ENCODE data around the gene GALNT15.

GALNT15 gene

DNA sequence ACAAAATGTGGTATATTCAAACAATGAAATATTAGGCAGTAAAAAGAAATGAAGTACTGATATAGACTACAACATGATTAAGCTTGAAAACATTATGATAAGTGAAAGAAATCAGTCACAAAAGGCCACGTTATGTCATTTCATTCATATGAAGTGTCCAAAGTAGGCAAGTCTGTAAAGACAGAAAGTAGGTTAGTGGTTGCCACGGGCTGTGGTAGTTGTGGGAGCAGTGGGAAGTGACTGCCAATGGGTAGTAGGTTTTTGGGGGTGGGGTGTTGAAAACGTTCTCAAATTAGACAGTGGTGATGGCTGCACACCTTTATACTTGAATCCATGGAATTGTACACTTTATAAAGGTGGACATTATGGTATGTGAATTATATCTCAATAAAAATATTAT lies 12.1 kb downstream of the GALNT15 start:
- in situ Hi-C loops (cut with MboI; ENCODE audit: low sequenced_read_pairs), result no loop called here

DNA sequence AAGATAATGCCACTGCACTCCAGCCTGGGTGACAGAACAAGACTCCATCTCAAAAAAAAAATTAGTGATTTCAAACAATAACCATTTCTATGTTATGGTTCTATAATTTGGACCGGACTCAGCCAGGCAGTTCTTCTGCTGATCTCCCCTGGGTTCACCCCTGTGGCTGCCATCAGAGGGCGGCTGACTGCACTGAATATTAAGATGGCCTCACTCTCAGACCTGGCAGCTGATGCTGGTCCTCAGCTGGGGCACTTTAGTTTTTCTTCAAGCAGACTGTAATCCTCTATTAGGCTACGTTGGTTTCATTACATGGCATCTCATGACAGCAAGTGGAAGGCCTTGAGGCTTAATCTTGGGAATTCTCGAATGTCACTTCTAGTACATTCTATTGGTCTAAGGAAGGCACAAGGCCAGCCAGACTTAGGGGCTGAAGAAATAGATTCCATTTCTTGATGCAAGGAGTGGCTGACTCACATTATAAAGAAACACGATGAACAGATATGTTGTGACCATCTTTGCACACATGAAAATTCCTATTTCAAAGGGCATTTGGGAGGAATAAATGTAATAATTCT lies 12.8 kb downstream of the GALNT15 start:
- in situ Hi-C loops (cut with MboI; ENCODE audit: low sequenced_read_pairs), result no loop called here

DNA sequence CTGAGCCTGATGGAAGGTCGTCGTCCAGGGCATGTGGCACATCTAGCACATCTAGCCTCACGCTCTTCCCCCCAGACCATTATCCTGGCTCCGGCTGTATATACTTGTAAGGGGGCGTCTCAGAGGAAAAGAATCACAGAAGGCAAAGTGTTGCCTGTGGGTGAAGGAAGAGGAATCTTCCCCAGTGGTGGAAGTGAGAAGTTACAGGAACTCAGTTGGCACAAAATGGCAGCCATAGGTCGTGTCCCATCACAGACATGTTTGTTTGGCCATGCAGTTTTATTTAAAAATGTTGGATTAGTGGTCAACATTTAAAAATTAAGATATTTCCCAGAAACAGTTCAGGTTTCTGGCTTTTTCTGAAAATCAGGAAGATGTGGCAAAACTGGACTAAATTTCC lies 13.6 kb downstream of the GALNT15 start:
- in situ Hi-C loops (cut with MboI; ENCODE audit: low sequenced_read_pairs), result no loop called here

DNA sequence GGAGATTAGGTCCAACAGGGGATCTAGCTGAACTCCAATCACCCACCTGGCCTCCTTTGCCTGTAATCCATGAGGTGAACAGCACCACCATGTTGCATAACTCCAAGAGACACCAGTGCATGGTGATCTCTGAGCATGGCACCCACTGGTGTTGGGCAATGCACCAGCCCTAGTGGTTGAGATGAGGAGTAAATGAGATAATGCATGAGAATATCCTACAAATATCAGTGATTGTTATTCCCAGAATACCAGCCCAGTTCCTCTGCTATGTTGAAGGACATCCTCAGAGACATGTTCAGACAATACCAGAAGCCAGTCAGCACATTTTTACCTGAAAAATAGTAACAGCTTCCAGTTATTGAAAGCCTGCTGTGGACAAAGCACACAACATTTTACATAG lies 14.7 kb downstream of the GALNT15 start:
- in situ Hi-C loops (cut with MboI; ENCODE audit: low sequenced_read_pairs), result no loop called here

DNA sequence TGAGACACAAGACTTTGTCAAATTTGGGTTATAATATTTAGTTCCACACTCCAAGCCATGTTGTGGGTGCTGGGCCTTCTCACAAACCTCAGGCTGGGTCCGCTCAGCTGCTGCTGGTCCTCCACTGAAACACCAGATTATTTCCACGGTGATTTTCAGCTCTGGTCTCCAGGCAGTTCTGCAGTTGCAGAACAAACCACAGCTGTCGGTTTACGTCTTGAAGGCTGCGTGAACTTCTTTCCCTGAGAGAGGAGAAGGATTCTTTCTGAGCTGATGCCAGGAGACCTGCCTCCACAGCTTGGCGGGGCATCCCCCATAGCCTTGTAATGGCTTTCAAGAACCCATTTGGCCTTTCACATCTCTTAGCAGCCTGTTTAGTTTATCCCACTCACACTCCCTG lies 16.2 kb downstream of the GALNT15 start:
- in situ Hi-C loops (cut with MboI; ENCODE audit: low sequenced_read_pairs), result no loop called here

DNA sequence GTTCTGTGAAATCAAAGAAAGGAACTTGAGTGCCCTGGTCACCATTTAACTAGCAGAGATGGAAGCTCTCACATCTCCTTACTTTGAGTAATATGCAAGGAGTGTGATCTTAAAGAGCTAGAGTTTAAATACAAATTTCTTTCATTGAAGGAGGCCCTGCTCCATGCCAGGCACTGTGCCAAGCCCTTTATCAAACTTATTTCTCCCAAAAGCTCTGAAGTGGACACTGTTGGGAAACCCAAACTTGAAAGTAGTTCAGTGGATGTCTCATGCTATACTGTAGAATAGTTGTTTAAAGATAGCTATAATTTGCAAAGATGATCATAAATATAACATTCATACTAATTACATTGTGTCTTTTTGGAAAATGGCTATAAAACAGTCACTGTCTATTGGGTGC lies 17.1 kb downstream of the GALNT15 start:
- in situ Hi-C loops (cut with MboI; ENCODE audit: low sequenced_read_pairs), result no loop called here

DNA sequence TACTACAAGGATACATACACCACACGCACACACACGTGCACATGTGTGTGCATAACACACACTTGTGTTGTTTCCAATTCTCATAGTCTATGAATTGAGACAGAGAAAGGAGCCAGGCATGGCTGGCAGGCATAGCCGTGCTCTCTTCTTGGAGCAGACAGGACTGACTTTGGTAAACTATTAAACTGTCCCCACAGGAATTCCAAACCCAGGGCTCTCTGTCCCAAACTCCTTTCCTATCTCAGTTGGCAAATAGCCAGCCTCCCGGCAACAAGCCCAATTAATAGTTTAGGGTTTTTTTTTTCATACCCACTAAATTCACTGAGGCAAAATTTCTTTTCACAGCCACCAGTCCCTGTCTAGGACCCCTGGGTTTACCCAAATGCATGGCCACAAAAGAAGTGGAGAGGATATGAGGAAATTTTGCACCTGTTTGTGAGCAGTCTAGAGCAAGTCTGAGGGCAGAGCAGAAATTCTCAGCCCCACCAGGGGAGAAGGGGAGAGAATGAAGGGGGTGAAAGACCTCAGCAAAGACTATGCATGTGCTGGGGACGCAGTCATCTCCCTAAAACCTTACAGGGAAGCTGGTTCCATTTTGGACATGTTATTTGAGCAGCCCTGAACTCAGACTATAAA lies 17.8 kb downstream of the GALNT15 start:
- in situ Hi-C loops (cut with MboI; ENCODE audit: low sequenced_read_pairs), result no loop called here

DNA sequence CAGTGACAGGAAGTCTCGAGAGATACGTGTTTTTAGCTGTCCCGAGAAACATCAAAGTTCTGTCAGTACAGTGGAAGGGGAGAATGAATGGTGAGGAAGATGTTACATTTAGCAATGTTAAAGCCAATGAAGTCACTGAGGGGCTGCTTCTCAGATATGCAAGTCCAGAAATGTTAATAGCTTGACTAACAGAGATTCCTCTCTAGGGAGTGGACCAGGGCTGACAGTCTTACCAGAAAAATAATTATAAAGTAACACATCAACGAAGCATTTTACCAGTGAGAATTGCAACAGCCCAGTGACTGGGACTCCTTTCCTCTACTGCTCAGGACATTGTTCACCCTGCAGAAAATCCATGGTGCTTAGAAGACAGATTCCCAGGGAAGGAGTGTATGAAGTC lies 23.9 kb downstream of the GALNT15 start:
- in situ Hi-C loops (cut with MboI; ENCODE audit: low sequenced_read_pairs), result no loop called here

DNA sequence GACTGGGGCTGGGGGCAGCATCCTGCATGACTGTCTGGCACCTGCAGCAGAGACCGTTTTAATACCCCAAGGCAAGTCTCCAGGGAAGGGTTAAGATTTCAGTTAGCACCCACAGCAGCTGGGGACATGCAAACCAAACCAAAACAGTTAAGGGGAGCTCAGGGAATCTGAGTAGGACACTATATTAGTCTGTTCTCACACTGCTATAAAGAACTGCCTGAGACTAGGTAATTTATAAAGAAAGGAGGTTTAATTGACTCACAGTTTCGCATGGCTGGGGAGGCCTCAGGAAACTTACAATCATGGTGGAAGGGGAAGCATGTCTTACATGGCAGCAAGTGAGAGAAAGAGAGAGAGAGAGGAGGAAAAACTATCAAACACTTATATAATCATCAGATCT lies 25.3 kb downstream of the GALNT15 start:
- in situ Hi-C loops (cut with MboI; ENCODE audit: low sequenced_read_pairs), result no loop called here

DNA sequence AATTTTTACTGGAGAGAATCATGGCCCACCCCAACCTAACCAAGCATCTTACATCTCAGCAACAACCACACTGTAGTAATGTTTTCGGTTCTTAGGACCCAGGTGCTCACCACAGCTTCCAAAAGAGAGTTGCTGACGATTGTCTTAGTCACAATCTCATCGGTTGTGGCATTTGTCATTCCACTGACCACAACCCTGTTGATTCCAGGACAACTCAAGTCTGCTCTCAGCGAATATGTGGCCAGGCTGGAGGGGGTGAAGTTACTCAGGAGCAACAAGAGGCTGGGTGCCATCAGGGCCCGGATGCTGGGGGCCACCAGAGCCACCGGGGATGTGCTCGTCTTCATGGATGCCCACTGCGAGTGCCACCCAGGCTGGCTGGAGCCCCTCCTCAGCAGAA lies 25.9 kb downstream of the GALNT15 start:
- in situ Hi-C loops (cut with MboI; ENCODE audit: low sequenced_read_pairs), result no loop called here

DNA sequence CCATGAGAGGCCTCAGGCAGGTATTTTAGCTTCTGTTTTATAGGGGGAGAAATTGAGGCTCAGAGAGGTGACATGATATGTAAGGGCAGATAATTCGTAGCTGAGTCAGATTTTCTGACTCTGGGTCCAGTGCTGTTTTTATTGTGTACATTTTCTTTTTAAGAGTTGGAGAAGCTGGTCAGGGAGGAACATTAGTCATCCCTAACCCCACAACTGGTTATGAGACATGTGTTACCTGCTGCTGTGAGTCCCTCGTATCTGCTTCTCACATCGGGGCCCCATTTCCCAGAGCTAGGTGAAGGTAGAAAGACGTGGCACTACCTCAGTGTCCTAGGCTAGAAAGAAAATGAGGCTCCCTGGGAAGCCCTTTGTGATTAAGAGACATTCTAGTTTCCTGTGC lies 28.6 kb downstream of the GALNT15 start:
- in situ Hi-C loops (cut with MboI; ENCODE audit: low sequenced_read_pairs), result no loop called here

DNA sequence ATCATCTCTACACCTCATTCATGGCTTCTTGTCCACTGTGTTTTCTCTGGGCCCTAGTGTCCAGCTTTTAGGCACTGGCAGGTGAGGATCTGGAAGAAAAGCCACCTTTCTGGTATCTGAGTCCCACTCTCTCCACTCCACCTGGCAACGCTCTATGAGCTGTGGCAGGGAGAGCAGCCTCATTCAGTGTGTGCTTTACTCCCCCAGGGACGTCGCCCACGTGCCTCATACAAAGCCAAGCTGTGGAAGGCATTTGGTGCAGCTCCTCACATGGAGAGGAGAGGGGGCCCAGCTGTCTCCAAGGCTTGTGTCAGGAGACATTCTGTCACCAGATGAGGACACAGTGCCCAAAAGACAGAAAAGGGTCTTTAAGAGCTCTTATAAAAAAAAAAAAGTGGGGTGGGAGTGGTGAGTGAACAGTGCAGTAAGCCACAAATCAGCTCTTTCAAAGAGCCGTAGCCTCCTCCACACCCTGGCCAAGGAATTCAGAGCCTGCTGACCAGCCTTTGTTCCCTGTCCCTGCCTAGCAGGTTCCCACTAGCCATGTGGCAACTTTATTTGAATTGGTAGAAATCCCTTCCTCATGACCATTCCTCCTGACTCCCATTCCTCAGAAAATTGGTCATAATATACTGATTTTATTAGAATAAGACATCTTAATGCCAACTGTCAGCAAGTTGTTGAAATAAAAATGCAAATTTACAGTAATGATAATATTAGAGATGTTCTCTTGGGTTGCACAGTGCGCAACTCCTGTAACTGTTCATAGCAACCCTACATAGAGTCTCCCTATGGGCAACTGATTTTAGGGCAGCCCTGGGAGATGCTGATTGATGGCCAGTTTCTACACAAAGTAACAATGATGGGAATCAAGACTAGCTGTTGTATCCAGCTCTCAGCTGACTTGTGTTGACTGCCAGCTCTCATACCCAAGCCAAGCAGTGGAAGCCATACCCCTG lies 29.5 kb downstream of the GALNT15 start:
- in situ Hi-C loops (cut with MboI; ENCODE audit: low sequenced_read_pairs), result no loop called here

DNA sequence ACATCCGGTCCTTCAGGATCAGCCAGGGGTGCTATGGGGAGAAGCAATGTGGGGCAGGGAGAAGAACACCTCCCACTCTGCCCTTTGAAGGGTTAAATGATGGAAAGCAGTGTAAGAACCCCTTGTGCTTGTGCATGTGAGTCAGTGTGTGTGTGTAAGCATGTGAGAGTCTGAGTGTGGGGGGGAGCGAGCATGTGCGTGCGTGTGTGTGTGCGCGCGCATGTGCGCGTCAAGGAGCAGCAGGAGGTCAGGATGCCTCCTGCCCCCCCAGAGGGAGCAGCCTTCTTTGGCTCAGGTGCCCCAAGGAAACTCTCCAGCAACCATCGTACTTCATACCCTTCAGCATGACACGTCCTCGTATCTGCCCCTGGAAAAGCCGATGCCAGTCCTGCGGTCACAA lies 30.3 kb downstream of the GALNT15 start:
- in situ Hi-C loops (cut with MboI; ENCODE audit: low sequenced_read_pairs), result no loop called here

DNA sequence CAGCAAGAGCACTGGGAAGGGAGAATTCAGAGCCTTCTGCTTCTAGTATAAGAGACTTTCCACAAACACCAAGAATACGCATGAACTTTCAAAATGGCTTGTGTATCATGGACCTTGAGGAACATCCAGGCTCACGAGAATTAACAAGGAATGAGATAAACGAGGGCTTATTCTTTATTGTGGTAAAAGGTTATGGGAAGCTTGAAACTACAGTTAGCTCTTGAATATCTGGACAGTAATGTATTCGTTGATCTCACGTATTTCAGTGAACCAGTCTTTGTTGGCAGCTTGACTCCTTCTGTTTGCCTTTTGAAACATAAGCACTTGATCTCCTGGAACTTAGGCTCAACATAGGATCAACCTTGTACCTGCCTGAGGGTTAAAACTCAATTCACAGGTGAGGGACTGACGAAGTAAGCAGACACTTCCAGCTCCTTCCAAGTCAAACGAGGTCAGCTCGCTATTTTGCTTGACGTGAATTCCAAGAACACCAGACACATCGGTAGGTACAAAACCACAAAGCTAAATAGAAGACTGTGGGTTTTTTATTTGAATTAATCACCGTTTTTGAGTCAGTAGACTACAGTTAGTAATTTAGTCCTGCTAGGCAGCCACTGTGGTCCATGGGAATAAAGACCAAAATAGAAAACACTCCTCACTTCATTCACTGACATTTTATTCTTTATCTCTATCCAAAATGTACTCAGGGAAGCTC lies 30.8 kb downstream of the GALNT15 start:
- in situ Hi-C loops (cut with MboI; ENCODE audit: low sequenced_read_pairs), result no loop called here

DNA sequence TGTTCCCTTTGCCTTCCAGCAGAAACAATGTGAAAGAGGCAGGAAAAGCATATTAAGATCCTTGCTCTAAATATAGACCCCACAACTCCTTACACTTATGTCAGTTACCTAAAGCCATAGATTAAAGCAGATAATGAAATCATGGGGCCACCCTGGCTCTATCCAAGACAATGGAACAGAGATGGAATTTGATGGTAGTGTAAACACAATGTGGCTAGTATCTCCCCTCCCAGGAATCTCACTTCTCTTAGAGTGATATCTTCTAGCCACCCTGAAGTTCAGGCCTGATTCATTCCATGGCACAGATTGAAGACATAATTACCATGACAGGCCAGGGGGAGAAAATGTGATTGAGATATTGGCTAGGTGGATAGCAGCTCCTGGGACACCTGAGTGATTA lies 32.6 kb downstream of the GALNT15 start:
- in situ Hi-C loops (cut with MboI; ENCODE audit: low sequenced_read_pairs), result no loop called here

DNA sequence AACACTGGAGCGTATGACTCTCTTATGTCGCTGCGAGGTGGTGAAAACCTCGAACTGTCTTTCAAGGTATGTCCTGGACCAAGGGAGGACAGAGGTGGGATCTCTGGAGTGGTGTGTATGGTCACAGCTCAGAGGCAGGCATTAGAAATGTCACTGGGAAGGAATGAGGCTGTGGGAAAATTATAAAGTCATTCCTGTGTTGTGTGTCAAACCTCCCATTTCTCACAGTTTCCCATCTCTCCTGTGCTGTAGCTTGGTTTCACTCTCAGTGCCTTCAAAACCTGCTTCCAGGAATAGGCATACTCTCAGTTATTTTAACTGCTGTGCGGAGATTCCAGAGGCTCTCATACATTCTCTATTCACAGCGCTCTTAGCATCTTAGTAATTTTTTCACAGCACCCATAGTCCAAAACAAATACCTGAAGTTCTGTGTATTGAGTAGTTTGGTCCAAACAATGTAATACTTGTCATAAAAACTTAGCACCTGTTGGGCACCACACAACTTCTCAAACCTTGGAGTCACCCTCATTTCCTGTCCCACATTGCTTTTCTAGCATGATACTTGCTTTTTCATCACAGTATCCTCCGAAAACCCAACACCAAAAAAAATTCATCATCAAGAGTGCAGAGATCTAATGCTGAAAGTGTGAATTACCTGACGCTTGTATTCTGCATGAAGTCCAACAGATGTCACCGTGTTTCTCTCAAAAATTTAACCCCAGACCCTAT lies 36.9 kb downstream of the GALNT15 start:
- in situ Hi-C loops (cut with MboI; ENCODE audit: low sequenced_read_pairs), result no loop called here

DNA sequence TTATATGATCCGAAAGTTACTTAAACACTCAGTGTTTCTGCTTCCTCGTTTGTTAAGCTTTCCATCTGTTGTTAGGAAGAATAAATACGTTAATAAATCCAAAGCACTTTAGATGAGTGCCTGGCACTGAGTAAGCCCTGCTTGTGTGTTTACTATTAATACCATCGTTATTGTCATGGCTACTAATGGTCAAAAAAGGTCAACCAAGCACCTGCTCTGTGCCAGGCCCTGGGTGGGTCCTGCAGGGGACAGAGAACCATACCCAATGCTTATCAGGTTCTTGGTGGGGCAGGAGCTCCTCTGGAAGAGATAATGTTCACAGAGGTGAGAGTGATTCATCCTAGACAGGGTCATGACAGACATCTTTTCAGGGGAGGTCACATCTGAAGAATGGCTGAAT lies 39.9 kb downstream of the GALNT15 start:
- in situ Hi-C loops (cut with MboI; ENCODE audit: low sequenced_read_pairs), result no loop called here

DNA sequence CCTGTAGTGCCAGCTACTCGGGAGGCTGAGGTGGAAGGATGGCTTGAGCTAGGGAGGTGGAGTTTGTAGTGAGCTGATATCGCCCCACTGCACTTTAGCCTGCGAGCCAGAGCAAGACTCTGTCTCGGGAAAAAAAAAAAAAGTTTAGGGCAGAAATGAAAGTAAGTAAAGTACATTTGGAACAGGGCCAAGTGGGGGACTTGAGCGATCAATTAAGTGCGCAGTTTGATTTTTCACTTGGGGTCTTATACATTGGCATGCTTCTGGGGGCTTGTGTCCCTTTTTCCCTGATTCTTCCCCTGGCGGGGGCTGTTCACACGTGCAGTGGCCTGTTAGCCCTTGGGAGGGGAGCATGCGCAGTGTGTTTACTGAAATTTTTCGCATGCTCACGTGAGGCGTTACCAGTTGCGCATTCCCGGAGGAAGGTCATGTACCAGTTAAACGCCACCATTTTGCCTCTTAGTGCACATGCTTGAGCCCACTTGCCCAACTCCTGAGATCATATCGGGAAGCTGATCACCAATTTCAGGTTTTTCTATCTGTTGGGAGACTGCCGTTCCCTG lies 42.0 kb downstream of the GALNT15 start:
- in situ Hi-C loops (cut with MboI; ENCODE audit: low sequenced_read_pairs), result no loop called here

DNA sequence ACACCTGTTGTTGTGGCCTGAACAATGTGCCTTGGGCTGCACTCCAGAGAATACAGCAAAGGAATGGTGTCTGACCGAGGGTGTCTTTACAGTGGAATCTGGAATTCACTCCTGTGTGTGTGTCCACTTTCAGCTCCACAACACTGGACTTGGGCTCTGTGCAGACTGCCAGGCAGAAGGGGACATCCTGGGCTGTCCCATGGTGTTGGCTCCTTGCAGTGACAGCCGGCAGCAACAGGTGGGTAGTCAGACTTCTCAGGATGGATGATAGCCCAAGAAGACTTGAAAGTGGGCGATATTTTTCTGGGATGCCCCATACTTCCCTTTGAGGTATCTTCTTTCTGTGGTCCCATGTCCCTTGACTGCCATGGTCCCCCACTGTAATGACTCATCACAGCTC lies 45.3 kb downstream of the GALNT15 start:
- in situ Hi-C loops (cut with MboI; ENCODE audit: low sequenced_read_pairs), result no loop called here

DNA sequence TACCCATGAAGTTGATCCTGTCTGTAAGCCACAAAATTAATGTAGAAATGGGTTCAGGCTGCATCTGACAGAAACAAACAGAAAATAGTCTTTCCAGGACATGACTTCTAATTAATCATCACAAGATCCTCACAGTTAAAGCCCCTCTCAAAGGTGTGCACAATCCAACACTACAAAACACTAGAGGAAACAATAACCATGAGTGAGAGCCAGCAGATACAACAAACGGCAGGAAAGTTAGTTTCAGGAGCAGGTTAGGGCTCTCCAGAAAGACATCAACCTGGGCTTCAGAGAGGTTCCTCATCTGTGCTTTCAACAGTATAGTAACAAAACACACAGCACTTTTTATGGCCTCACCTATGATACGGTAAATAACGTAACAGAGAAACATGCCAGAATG lies 47.5 kb downstream of the GALNT15 start:
- in situ Hi-C loops (cut with MboI; ENCODE audit: low sequenced_read_pairs), result no loop called here

Data from HL-60/S4 (cell line).